Omental fat pad (tissue), 4 donors: ENCODE results near the gene CSTF3. TPM values are rescaled to one million over a fixed set of nuclear protein-coding genes. Genes with fewer than 3 reads are reported as not detected.
"Not testable (repeated sequence)": the region's sequence is repeated elsewhere in the genome, so short reads cannot be mapped to it uniquely, and the experiment has no call there.

Experiments
- ATAC-seq: fragments of 150-250 bp; one replicate; pipeline ENCODE4 v1.9.1; 2016; ENCODE audit warnings: mild to moderate bottlenecking, moderate library complexity; ENCODE audit not compliant: low FRiP score
- DNase-seq: peaks from one replicate; pipeline ENCODE4 v3.0.0-alpha.2; 2019; ENCODE audit warnings: low spot score
- CTCF ChIP-seq, 3 donors: fragments of 450-650 bp; IDR thresholded peaks; one replicate each; pipeline ENCODE4 v1.5.1; 2016 to 2017; ENCODE audit warnings: antibody characterized with exemption in 3 of 3, mild to moderate bottlenecking in 3 of 3, moderate library complexity in 2 of 3
- total RNA-seq, 4 donors: library from RNA; depleted of rRNA; stranded (reverse); fragments of >200 nt; gene quantifications; one replicate each; pipeline ENCODE4 v1.1.0, GENCODE V29; 2016

The CSTF3 gene
- total RNA-seq, 4 donors from 2014 or later: 7.9 to 22.1 (median 11.4) TPM

GRCh38 chr11:33160587-33160986, 693 bp downstream of the CSTF3 start:
- DNase-seq: no peak
- TF ChIP-seq CTCF (IDR thresholded peaks at IDR 0.05): no peak
- no peak for ATAC-seq

GRCh38 chr11:33160136-33160535, 1.1 kb downstream of the CSTF3 start:
- DNase-seq (no peak), ATAC-seq (no peak)
- TF ChIP-seq CTCF (IDR thresholded peaks at IDR 0.05): no peak

- not testable (repeated sequence) for DNase-seq, ATAC-seq
These were observed 1.9 kb downstream of the CSTF3 start for GRCh38 chr11:33159378-33159867.

- no peak for ATAC-seq
- no peak for TF ChIP-seq CTCF (IDR thresholded peaks at IDR 0.05)
These were observed 2.5 kb downstream of the CSTF3 start for GRCh38 chr11:33158596-33159275.

GRCh38 chr11:33157103-33158027, 3.9 kb downstream of the CSTF3 start:
- ATAC-seq (no peak), DNase-seq (no peak)
- no peak for TF ChIP-seq CTCF (IDR thresholded peaks at IDR 0.05)

More at GRCh38 chr11:33158596-33159275, 2.5 kb downstream of the CSTF3 start:
- no peak for DNase-seq

GRCh38 chr11:33151399-33151798, 9.9 kb downstream of the CSTF3 start:
- DNase-seq (no peak), ATAC-seq (no peak)
- no peak for TF ChIP-seq CTCF (IDR thresholded peaks at IDR 0.05)

GRCh38 chr11:33147559-33147958, 13.7 kb downstream of the CSTF3 start:
- ATAC-seq (no peak), DNase-seq (no peak)
- TF ChIP-seq CTCF (IDR thresholded peaks at IDR 0.05): no peak
